Keratinocyte (primary cell): Measurements from ENCODE around the gene DISC1. TPM values are rescaled to one million over a fixed set of nuclear protein-coding genes. Genes with fewer than 3 reads are reported as not detected.

Experiments used
- DNase-seq: peaks from one replicate; pipeline ENCODE4 v3.0.0-alpha.2; 2011; ENCODE audit warnings: low read depth, missing footprints, low spot score
- FAIRE-seq: peaks from 2 replicates; lab custom pipeline; 2011; peaks lifted over from hg19 to GRCh38; lab: Jason Lieb, UNC
- H2AFZ ChIP-seq: 2 replicates; pipeline ENCODE4 v1.6.0; 2012; ENCODE audit warnings: low read length, control low read depth, inconsistent platforms; ENCODE audit not compliant: control insufficient read depth
- H3K27ac ChIP-seq: 2 replicates; pipeline ENCODE4 v1.5.1; 2011; ENCODE audit warnings: low read length; ENCODE audit not compliant: control insufficient read depth, insufficient read depth
- H3K27me3 ChIP-seq: 3 replicates; pipeline ENCODE4 v1.6.0; 2011; ENCODE audit warnings: low read length; ENCODE audit not compliant: control insufficient read depth, insufficient read depth; ENCODE audit errors: extremely low read depth
- H3K36me3 ChIP-seq, 2 experiments: 2 replicates in 1 of 2; 3 replicates in 1 of 2; pipeline ENCODE4 v1.5.1; 2011; ENCODE audit warnings: low read length in 2 of 2, mild to moderate bottlenecking in 1 of 2; ENCODE audit not compliant: control insufficient read depth in 2 of 2, insufficient read depth in 2 of 2; ENCODE audit errors: extremely low read depth in 1 of 2
- H3K4me1 ChIP-seq: 3 replicates; pipeline ENCODE4 v1.5.1; 2011; ENCODE audit warnings: low read length; ENCODE audit not compliant: control insufficient read depth, insufficient read depth; ENCODE audit errors: extremely low read depth
- H3K4me2 ChIP-seq: 3 replicates; pipeline ENCODE4 v1.6.0; 2011; ENCODE audit warnings: low read depth, low read length; ENCODE audit not compliant: control insufficient read depth, insufficient read depth; ENCODE audit errors: extremely low read depth
- H3K4me3 ChIP-seq, 3 experiments: fragments of 200-600 bp in 1 of 3; sonication (generic) in 1 of 3; 2 replicates in 2 of 3; 3 replicates in 1 of 3; pipeline ENCODE4 v1.5.1; 2011 to 2016; ENCODE audit warnings: low read length in 3 of 3, mild to moderate bottlenecking in 3 of 3, control low read depth in 2 of 3, inconsistent platforms in 1 of 3, low read depth in 1 of 3, mixed read lengths in 1 of 3, mixed run types in 1 of 3, moderate library complexity in 1 of 3; ENCODE audit not compliant: control insufficient read depth in 2 of 3, insufficient read depth in 2 of 3; ENCODE audit errors: extremely low read depth in 1 of 3
- H3K79me2 ChIP-seq: 2 replicates; pipeline ENCODE4 v1.6.0; 2012; ENCODE audit warnings: low read length; ENCODE audit not compliant: control insufficient read depth, insufficient read depth
- H3K9ac ChIP-seq: 3 replicates; pipeline ENCODE4 v1.6.0; 2011; ENCODE audit warnings: low read length; ENCODE audit not compliant: control insufficient read depth, insufficient read depth; ENCODE audit errors: extremely low read depth
- H3K9me1 ChIP-seq: 3 replicates; pipeline ENCODE4 v1.6.0; 2011; ENCODE audit warnings: low read length; ENCODE audit not compliant: control insufficient read depth, insufficient read depth; ENCODE audit errors: extremely low read depth
- H3K9me3 ChIP-seq: 2 replicates; pipeline ENCODE4 v1.5.1; 2012; ENCODE audit warnings: low read depth, low read length; ENCODE audit not compliant: control insufficient read depth
- H4K20me1 ChIP-seq: 3 replicates; pipeline ENCODE4 v1.6.0; 2011; ENCODE audit warnings: low read length; ENCODE audit not compliant: control insufficient read depth, insufficient read depth; ENCODE audit errors: extremely low read depth
- CTCF ChIP-seq, 3 experiments: IDR thresholded peaks in 1 of 3; conservative IDR thresholded peaks in 1 of 3; optimal IDR thresholded peaks in 1 of 3; 2 replicates in 2 of 3; 3 replicates in 1 of 3; pipeline versions ENCODE3 to v1.5.1; 2011; ENCODE audit warnings: low read length in 3 of 3, mild to moderate bottlenecking in 3 of 3, moderate library complexity in 2 of 3, control low read depth in 1 of 3, inconsistent platforms in 1 of 3; ENCODE audit not compliant: insufficient read depth in 2 of 3; ENCODE audit errors: extremely low read depth in 1 of 3
- EZH2 ChIP-seq: IDR thresholded peaks from one replicate; pipeline ENCODE4 v1.6.1; 2012; ENCODE audit warnings: inconsistent platforms, mild to moderate bottlenecking, low read length, moderate library complexity
- dilution Hi-C: fragments of 300-500 bp; cut with MboI; formaldehyde crosslinking; loops from one replicate; pipeline ENCODE4 v1.7.0; 2020; ENCODE audit warnings: low sequenced_read_pairs; ENCODE audit not compliant: extremely low pct_ligation_motif_present
- polyA plus RNA-seq, 5 experiments: library from polyadenylated mRNA; depleted of rRNA in 3 of 5; stranded (reverse) in 3 of 5; stranded (forward) in 1 of 5; unstranded in 1 of 5; fragments of >200 nt; gene quantifications; 1 replicate in 1 of 5; 2 replicates in 3 of 5; 3 replicates in 1 of 5; pipeline versions ENCODE4 v1.2.1 to v1.2.3, GENCODE V29; 2011 to 2012; ENCODE audit warnings: missing spikeins in 2 of 5, low read depth in 1 of 5, low replicate concordance in 1 of 5

Gene DISC1
- polyA plus RNA-seq, 1 donor (not counting 4 experiments of a cell fraction or from before 2014, with no cell fraction given): 0.47 TPM

GRCh38 chr1:231776757-231777062 lies 150.1 kb downstream of the DISC1 start:
- H3K4me2 ChIP-seq: no peak overlapping the region
- no peaks in the 10 kb centered on the region for H3K36me3 ChIP-seq
- H3K4me3 ChIP-seq: no peak overlapping the region
- FAIRE-seq: no peak
- no peaks in the 10 kb centered on the region for H4K20me1 ChIP-seq
- no peak for TF ChIP-seq CTCF (optimal IDR thresholded peaks at IDR 0.05 in 1 of 3, IDR thresholded peaks at IDR 0.05 in 1 of 3, conservative IDR thresholded peaks at IDR 0.05 in 1 of 3; ENCODE audit: extremely low read depth in 1 of 3, insufficient read depth in 2 of 3, low read length in 3 of 3)
- dilution Hi-C loops: no loop called here
- no peaks in the 10 kb centered on the region for H3K9me3 ChIP-seq
- H3K27me3 ChIP-seq: no peaks in the 10 kb centered on the region
- H3K27ac ChIP-seq: no peak overlapping the region
- no peak for DNase-seq
- no peaks in the 10 kb centered on the region for H3K79me2 ChIP-seq
- H3K9ac ChIP-seq: no peak overlapping the region
- no peaks in the 10 kb centered on the region for H3K9me1 ChIP-seq
- peaks cover 3% of the 10 kb centered on the region for H3K4me1 ChIP-seq
- H2AFZ ChIP-seq: no peak overlapping the region

DNA sequence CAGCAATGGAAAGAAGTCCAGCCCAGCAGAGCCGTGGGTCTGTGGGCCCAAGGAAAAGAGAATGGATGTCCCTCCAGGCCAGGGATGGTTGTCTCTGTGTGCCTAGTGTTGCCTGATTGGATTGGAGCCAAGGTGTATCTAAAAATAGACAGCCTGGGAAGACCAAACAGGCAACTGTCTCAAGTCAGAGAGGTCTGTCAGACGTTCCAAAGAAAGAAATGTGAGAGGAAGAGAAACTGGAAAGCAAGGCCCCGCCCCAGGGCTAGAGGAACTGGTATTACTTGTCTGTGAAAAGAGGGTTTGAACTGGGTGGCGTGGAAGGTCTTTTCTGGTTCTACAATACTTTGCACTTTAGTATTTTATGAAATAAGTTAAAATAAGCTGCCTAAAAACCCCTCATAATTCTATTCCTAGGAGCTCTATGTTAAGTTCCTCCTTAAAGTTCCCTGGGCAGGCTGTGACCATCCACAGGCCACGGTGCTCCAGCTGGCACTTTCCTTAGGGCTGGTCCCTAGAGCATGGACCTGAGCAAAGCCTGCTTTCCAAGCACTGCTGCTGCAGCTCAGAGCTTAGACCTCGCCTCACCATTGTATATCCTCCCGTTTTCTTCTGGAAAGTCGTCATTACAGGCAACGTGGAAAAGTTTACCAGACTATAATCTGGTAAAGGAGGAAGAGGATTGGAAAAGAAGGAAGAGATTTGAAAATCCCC lies 151.6 kb downstream of the DISC1 start:
- dilution Hi-C loops: no loop called here
- TF ChIP-seq EZH2 (no peak), CTCF (optimal IDR thresholded peaks at IDR 0.05 in 1 of 3, IDR thresholded peaks at IDR 0.05 in 1 of 3, conservative IDR thresholded peaks at IDR 0.05 in 1 of 3; ENCODE audit: extremely low read depth in 1 of 3, insufficient read depth in 2 of 3, low read length in 3 of 3) (no peak)
- H3K27ac ChIP-seq: no peak overlapping the region

More for the DNA sequence above, 151.6 kb downstream of the DISC1 start:
- Histone ChIP-seq H3K9me3 (no peaks in the 10 kb centered on the region), H3K36me3 (no peaks in the 10 kb centered on the region), H3K79me2 (no peaks in the 10 kb centered on the region), H3K4me1 (peaks cover 3% of the 10 kb centered on the region), H2AFZ (no peak overlapping the region), H4K20me1 (no peaks in the 10 kb centered on the region), H3K4me3 (no peak overlapping the region), H3K4me2 (no peak overlapping the region), H3K9ac (no peak overlapping the region), H3K27me3 (no peaks in the 10 kb centered on the region), H3K9me1 (no peaks in the 10 kb centered on the region)
- no peak for DNase-seq
- FAIRE-seq: no peak
